CD4-positive, alpha-beta T cell treated with Interleukin-4 for 1 hour (primary cell): ENCODE results near the gene COX19.
"Not testable (repeated sequence)": the region's sequence is repeated elsewhere in the genome, so short reads cannot be mapped to it uniquely, and the experiment has no call there.

Experiments
- DNase-seq, 2 donors: peaks; one replicate each; pipeline ENCODE4 v3.0.0-alpha.2; 2020 to 2022

COX19 gene

DNA sequence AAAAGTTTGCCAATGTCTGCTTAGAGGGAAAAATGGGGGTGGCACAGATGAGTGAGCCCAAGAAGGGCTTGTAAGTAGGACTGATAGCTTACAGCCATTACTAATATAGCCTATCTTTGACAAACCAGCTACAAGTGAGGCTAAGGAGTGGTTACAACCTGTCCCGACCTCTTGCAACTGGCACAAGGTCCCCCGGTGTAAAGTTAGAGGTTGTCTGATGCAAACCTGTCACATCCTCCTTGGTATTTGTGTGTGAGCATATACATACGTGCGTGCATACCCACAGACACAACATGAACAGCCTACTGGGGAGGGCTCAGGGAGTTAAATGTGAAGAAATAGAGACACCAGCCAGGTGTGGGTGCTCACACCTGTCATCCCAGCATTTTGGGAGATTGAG is 35.5 kb downstream of the COX19 start:
- no peak for DNase-seq

- no peak for DNase-seq
Measured at GRCh38 chr7:938546-939185, 36.7 kb downstream of the COX19 start.

DNA sequence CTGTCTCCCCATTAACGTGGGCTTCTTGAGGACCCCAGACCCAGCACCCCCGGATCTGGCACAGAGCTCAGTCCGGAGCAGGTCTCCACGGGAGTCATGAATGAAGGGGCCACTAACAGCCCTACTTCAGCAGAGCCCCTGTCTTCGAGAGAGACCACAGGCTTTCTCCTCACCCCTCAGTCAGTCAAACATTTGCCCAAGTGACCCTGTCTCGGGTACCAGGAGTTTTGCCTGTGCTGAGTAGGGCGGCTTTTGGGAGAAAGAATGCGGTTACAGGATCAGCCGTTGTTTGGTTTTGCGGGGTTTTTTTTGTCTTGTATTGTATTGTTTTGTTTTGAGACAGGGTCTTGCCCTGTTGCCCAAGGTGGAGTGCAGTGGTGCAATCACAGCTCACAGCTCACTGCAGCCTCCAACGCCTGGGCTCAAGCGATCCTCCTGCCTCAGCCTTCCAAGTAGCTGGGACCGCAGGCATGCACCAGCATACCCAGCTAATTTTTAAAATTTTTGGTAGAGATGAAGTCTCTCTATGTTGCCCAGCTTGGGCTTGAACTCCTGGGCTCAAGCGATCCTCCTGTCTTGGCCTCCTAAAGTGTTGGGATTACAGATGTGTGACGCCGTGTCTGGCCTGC is 37.4 kb downstream of the COX19 start:
- DNase-seq = no peak

GRCh38 chr7:936386-937054 is 38.8 kb downstream of the COX19 start:
- no peak for DNase-seq

GRCh38 chr7:935874-936385 is 39.4 kb downstream of the COX19 start:
- no peak for DNase-seq

DNA sequence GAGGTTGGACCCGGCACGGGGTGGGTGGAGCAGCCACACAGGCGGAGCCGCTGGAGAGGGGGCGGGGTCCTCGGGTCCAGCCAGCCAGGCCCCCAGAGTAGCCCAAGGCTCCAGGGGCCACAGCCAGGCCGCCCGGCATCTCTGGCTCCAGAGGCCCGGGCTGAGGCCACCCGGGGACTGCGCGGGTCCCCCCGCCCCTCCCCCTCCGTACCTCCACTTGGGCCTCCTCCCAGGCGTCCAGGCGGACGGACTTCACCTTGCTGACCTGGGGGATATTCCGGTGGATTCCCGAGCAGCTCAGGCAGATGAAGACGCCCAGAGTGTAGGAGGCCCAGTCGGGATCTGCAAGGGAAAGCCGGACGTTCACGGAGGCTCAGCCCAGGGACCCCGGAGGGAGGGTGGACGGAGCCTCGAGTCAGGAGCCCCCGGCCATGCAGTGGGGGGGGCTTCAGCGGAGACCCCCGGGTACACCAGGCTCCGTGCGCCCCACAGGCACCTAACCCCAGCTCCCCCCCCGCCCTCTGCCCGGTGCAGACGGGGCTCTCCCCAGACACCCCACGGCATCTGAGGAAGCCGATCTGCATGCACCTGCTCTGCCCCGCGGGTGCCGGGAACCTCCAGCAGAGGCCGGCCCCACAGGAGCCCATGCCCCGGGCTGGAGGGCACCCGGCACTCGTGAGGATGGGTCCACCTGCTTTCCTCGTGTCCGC is 40.0 kb downstream of the COX19 start:
- no peak for DNase-seq

- DNase-seq = no peak
Measured at GRCh38 chr7:934469-935163, 40.7 kb downstream of the COX19 start.

- DNase-seq = no peak
Measured at GRCh38 chr7:932651-932975, 42.7 kb downstream of the COX19 start.

GRCh38 chr7:931871-932650 is 43.3 kb downstream of the COX19 start:
- no peak for DNase-seq

- no peak for DNase-seq
Measured at GRCh38 chr7:930975-931758, 44.2 kb downstream of the COX19 start.

GRCh38 chr7:929311-929711 is 46.0 kb downstream of the COX19 start:
- DNase-seq = no peak

DNA sequence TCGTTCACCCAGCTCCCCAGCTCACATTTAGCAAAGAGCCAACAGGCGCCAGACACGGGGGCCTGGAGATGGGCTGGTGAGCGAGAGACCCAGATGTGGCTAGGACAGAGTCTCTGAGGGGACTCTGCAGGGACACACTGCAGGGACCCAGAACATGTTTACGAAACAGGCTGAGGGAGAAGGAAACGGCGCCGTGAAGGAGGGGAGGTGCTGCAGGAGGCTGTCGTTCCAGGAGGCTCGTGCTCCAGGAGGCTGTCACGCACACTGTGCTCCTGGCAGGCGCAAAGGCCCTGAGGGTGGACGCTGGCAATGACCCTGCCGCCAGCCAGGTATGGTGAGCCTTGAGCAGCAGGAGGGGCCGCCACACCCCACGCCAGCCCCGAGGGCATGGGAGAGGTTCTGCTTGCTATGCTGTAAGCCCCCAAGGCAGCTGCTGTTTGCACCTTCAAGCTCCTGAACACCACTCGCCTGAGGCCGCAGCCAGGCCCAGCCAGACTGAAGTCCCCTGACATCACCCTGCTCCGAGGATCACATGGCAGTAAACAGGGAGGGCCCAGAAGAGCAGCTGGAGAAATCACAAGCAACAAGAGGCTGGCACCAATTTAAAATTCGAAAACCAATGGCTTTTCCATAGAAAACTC is 48.2 kb downstream of the COX19 start:
- no peak for DNase-seq

- DNase-seq = no peak
Measured at GRCh38 chr7:926061-927030, 49.0 kb downstream of the COX19 start.

DNA sequence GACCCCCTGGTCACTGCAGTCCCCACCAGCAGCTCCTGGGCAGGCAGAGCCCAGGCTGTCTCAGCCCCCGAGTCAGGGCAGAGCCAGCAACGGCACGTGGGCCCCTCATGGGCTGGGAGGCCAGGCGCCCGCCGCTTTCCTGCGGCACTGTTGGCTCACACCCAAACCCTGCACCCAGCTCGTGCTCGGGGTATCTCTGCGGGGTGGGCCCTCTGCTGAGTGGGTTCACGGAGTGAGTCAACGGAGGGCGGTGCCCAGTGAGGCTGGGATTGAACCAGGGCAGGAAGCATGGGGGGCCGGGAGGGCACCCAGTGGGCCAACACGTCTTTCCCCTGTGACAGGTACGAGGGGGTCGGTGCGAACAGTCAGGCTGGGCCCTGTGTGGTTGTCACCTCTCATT is 49.7 kb downstream of the COX19 start:
- peak; percentile 67 to 68 for DNase-seq

GRCh38 chr7:924541-925231 is 50.7 kb downstream of the COX19 start:
- DNase-seq = peak; percentile 44 to 53

DNA sequence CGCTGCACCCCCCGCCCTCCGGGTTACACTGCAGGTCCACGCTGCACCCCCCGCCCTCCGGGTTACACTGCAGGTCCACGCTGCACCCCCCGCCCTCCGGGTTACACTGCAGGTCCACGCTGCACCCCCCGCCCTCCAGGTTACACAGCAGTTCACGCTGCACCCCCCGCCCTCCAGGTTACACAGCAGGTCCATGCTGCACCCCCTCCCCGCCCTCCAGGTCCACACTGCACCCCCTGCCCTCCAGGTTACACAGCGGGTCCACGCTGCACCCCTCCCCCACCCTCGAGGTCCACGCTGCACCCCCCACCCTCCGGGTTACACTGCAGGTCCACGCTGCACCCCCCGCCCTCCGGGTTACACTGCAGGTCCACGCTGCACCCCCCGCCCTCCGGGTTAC is 51.3 kb downstream of the COX19 start:
- DNase-seq = not testable (repeated sequence)

GRCh38 chr7:923108-924041 is 52.0 kb downstream of the COX19 start:
- peak; percentile 91 to 92 for DNase-seq
